PC-3 (cell line): Measurements from ENCODE around the gene P2RY6. TPM values are rescaled to one million over a fixed set of nuclear protein-coding genes. Genes with fewer than 3 reads are reported as not detected.

Source experiments
- ATAC-seq: fragments of 200-7000 bp; cut with Tn5 transposase; 2 replicates; pipeline ENCODE4 v1.9.1; 2020; ENCODE audit warnings: mild to moderate bottlenecking, moderate library complexity
- BruUV-seq: library from RNA; stranded (reverse); fragments of 400-500 nt; replicated peaks from 2 replicates; lab custom pipeline; 2021; lab: Mats Ljungman, UMichigan
- CTCF ChIA-PET: fragments of 300-600 bp; sonication (Branson Sonifier 250); formaldehyde crosslinking; loops from one replicate; lab custom pipeline; 2022; ENCODE audit warnings: antibody characterized with exemption; lab: Charles Lee
- POLR2A ChIA-PET: fragments of 300-600 bp; sonication (Branson Sonifier 250); formaldehyde crosslinking; loops from one replicate; lab custom pipeline; 2022; ENCODE audit warnings: antibody characterized with exemption; ENCODE audit not compliant: unreplicated experiment; lab: Charles Lee
- DNase-seq: peaks from one replicate; pipeline ENCODE4 v3.0.0-alpha.2; 2015
- H2AFZ ChIP-seq: fragments of 300-600 bp; sonication (generic); 2 replicates; pipeline ENCODE4 v1.6.0; 2016; ENCODE audit warnings: antibody characterized with exemption, low read length
- H3F3A ChIP-seq: fragments of 300-600 bp; sonication (generic); one replicate; pipeline ENCODE4 v1.6.0; 2017; ENCODE audit warnings: antibody characterized with exemption, low read length, control low read depth, mild to moderate bottlenecking; ENCODE audit not compliant: unreplicated experiment
- H3K27ac ChIP-seq: fragments of 300-600 bp; sonication (generic); 2 replicates; pipeline ENCODE4 v1.5.1; 2016; ENCODE audit warnings: mild to moderate bottlenecking, low read length
- H3K27me3 ChIP-seq: fragments of 300-600 bp; sonication (generic); 2 replicates; pipeline ENCODE4 v1.6.1; 2016; ENCODE audit warnings: low read length, mixed read lengths
- H3K36me3 ChIP-seq: fragments of 300-600 bp; sonication (generic); 2 replicates; pipeline ENCODE4 v1.6.1; 2016; ENCODE audit warnings: low read depth, mixed run types, low read length, mixed read lengths
- H3K4me1 ChIP-seq: fragments of 300-600 bp; sonication (generic); 2 replicates; pipeline ENCODE4 v1.5.1; 2016; ENCODE audit warnings: low read length; ENCODE audit not compliant: insufficient read depth
- H3K4me2 ChIP-seq: fragments of 300-600 bp; sonication (generic); 2 replicates; pipeline ENCODE4 v1.6.0; 2016; ENCODE audit warnings: low read length
- H3K4me3 ChIP-seq: fragments of 300-600 bp; sonication (generic); 2 replicates; pipeline ENCODE4 v1.5.1; 2016; ENCODE audit warnings: mild to moderate bottlenecking, low read length, mixed read lengths
- H3K79me2 ChIP-seq: fragments of 300-600 bp; sonication (generic); 2 replicates; pipeline ENCODE4 v1.6.1; 2017; ENCODE audit warnings: low read length, mixed read lengths
- H3K9ac ChIP-seq: fragments of 300-600 bp; sonication (generic); 2 replicates; pipeline ENCODE4 v1.6.0; 2016; ENCODE audit warnings: mild to moderate bottlenecking, low read length
- H3K9me2 ChIP-seq: fragments of 300-600 bp; sonication (generic); replicated peaks from 2 replicates; pipeline ENCODE4 v1.6.1; 2016; ENCODE audit warnings: mixed run types, low read length, mixed read lengths
- H3K9me3 ChIP-seq: fragments of 300-600 bp; sonication (generic); 2 replicates; pipeline ENCODE4 v1.6.1; 2016; ENCODE audit warnings: low read length, mixed read lengths
- H4K20me1 ChIP-seq: fragments of 300-600 bp; sonication (generic); 2 replicates; pipeline ENCODE4 v1.6.1; 2016; ENCODE audit warnings: low read length, mixed read lengths
- CTCF ChIP-seq: fragments of 300-600 bp; sonication (generic); conservative IDR thresholded peaks from 2 replicates; pipeline ENCODE4 v1.5.1; 2017; ENCODE audit warnings: antibody characterized with exemption, low read depth, mild to moderate bottlenecking, low read length
- EZH2 ChIP-seq: fragments of 300-600 bp; sonication (generic); IDR thresholded peaks from one replicate; pipeline ENCODE4 v1.6.1; 2017; ENCODE audit warnings: antibody characterized with exemption, mild to moderate bottlenecking, low read length; ENCODE audit not compliant: unreplicated experiment
- EZH2phosphoT487 ChIP-seq: fragments of 300-600 bp; sonication (generic); IDR thresholded peaks from 2 replicates; pipeline ENCODE4 v1.6.1; 2018; ENCODE audit warnings: mild to moderate bottlenecking, antibody characterized with exemption, low read length, borderline replicate concordance
- intact Hi-C: fragments of 100-400 bp; cut with micrococcal nuclease; formaldehyde crosslinking; loops from 2 replicates; pipeline ENCODE4 v1.9.0; 2023
- total RNA-seq: library from RNA; depleted of rRNA; stranded (reverse); fragments of >200 nt; gene quantifications from 2 replicates; pipeline ENCODE4 v1.2.3, GENCODE V29; 2014

Gene P2RY6
- total RNA-seq, 1 experiment from 2014 or later = 2.0 TPM

GRCh38 chr11:73311394-73311869 lies 39.3 kb downstream of the P2RY6 start:
- no peak overlapping the region for H3K9ac ChIP-seq
- no TSS peak for BruUV-seq
- ChIA-PET POLR2A (no interaction called here), CTCF (no interaction called here)
- ATAC-seq (no peak), DNase-seq (no peak)
- no peak overlapping the region for H2AFZ ChIP-seq
- no peaks in the 10 kb centered on the region for H3F3A ChIP-seq
- no peak overlapping the region for H3K4me2 ChIP-seq
- no peaks in the 10 kb centered on the region for H3K9me2 ChIP-seq
- no peaks in the 10 kb centered on the region for H3K36me3 ChIP-seq
- peaks cover 7% of the 10 kb centered on the region for H3K4me1 ChIP-seq
- H3K4me3 ChIP-seq = no peak overlapping the region
- TF ChIP-seq EZH2 = no peak
- no peak for TF ChIP-seq EZH2phosphoT487
- TF ChIP-seq CTCF = no peak
- H3K9me3 ChIP-seq = no peaks in the 10 kb centered on the region
- intact Hi-C loops = no loop called here
- H4K20me1 ChIP-seq = no peaks in the 10 kb centered on the region
- H3K79me2 ChIP-seq = no peaks in the 10 kb centered on the region
- no peaks in the 10 kb centered on the region for H3K27me3 ChIP-seq
- no peak overlapping the region for H3K27ac ChIP-seq

- ChIA-PET CTCF (no interaction called here), POLR2A (interaction anchor here (0.6 kb wide), 1 partner anchor 516 kb away, joined by 15 read pairs; no protein-coding TSS in a partner anchor)
- H4K20me1 ChIP-seq = no peaks in the 10 kb centered on the region
These were observed 39.9 kb downstream of the P2RY6 start for GRCh38 chr11:73312036-73312435.

More at GRCh38 chr11:73312036-73312435, 39.9 kb downstream of the P2RY6 start:
- Histone ChIP-seq H3K4me1 (peaks cover under 1% of the 10 kb centered on the region), H3K9me2 (no peaks in the 10 kb centered on the region), H3F3A (no peaks in the 10 kb centered on the region), H3K27me3 (no peaks in the 10 kb centered on the region), H3K9ac (no peak overlapping the region), H3K36me3 (no peaks in the 10 kb centered on the region), H2AFZ (no peak overlapping the region), H3K79me2 (no peaks in the 10 kb centered on the region), H3K9me3 (no peaks in the 10 kb centered on the region), H3K27ac (no peak overlapping the region), H3K4me2 (no peak overlapping the region), H3K4me3 (no peak overlapping the region)
- BruUV-seq = no TSS peak
- intact Hi-C loops = no loop called here
- ATAC-seq = no peak
- TF ChIP-seq CTCF (no peak), EZH2phosphoT487 (no peak), EZH2 (no peak)
- no peak for DNase-seq
